HepG2 (cell line): ENCODE results near the gene GAS2L2. TPM values are rescaled to one million over a fixed set of nuclear protein-coding genes. Genes with fewer than 3 reads are reported as not detected.
A peak's percentile ranks its signal among the peaks of the same experiment; 100 is the strongest.

Experiments
- ARID4A ChIP-seq: sonication (generic); formaldehyde crosslinking; IDR thresholded peaks from 2 replicates; pipeline ENCODE4 v1.5.0; 2020; ENCODE audit warnings: mild to moderate bottlenecking, missing genetic modification reagents, borderline replicate concordance
- ARNTL ChIP-seq: sonication (generic); formaldehyde crosslinking; IDR thresholded peaks from 2 replicates; pipeline ENCODE4 v1.4.0; 2020; ENCODE audit warnings: mild to moderate bottlenecking, missing genetic modification reagents
- EHMT2 ChIP-seq: fragments of 200-600 bp; sonication (generic); IDR thresholded peaks from 2 replicates; pipeline ENCODE4 v1.7.0; 2017; ENCODE audit warnings: antibody characterized with exemption, low read depth, low read length, borderline replicate concordance
- HOXD1 ChIP-seq: sonication (generic); formaldehyde crosslinking; IDR thresholded peaks from 2 replicates; pipeline ENCODE4 v1.5.0; 2020; ENCODE audit warnings: missing genetic modification reagents
- PHF21A ChIP-seq: sonication (generic); formaldehyde crosslinking; IDR thresholded peaks from 2 replicates; pipeline ENCODE4 v1.5.0; 2020; ENCODE audit warnings: mild to moderate bottlenecking, missing genetic modification reagents
- PHF5A ChIP-seq: IDR thresholded peaks from one replicate; pipeline ENCODE4 v1.6.1; 2018; ENCODE audit warnings: low read depth, missing genetic modification reagents; ENCODE audit not compliant: unreplicated experiment
- RERE ChIP-seq: IDR thresholded peaks from 2 replicates; pipeline ENCODE4 v1.6.1; 2016; ENCODE audit warnings: low read depth, missing genetic modification reagents, missing compliant biosample characterization
- SCMH1 ChIP-seq: sonication (generic); formaldehyde crosslinking; IDR thresholded peaks from 2 replicates; pipeline ENCODE4 v1.9.0; 2021; ENCODE audit warnings: missing genetic modification reagents, mild to moderate bottlenecking, borderline replicate concordance
- TFE3 ChIP-seq: IDR thresholded peaks from 2 replicates; pipeline ENCODE4 v1.6.1; 2016
- WIZ ChIP-seq: sonication (generic); formaldehyde crosslinking; IDR thresholded peaks from 2 replicates; pipeline ENCODE4 v1.5.1; 2020; ENCODE audit warnings: mild to moderate bottlenecking, missing genetic modification reagents
- ZFP41 ChIP-seq: sonication (generic); formaldehyde crosslinking; IDR thresholded peaks from 2 replicates; pipeline ENCODE4 v1.4.0; 2020; ENCODE audit warnings: mild to moderate bottlenecking, missing genetic modification reagents, borderline replicate concordance
- ZFX ChIP-seq: sonication (generic); formaldehyde crosslinking; IDR thresholded peaks from 2 replicates; pipeline ENCODE4 v1.4.0; 2020; ENCODE audit warnings: mild to moderate bottlenecking, low read depth, missing genetic modification reagents, moderate library complexity
- ZNF263 ChIP-seq: sonication (generic); formaldehyde crosslinking; IDR thresholded peaks from 2 replicates; pipeline ENCODE4 v1.4.0; 2020; ENCODE audit warnings: missing genetic modification reagents
- ZNF510 ChIP-seq: sonication (generic); formaldehyde crosslinking; IDR thresholded peaks from 2 replicates; pipeline ENCODE4 v1.4.0; 2020; ENCODE audit warnings: low read depth, mild to moderate bottlenecking, missing genetic modification reagents
- ZNF563 ChIP-seq: sonication (generic); formaldehyde crosslinking; IDR thresholded peaks from 2 replicates; pipeline ENCODE4 v1.8.0; 2022; ENCODE audit warnings: mild to moderate bottlenecking, moderate library complexity, missing genetic modification reagents
- ZNF740 ChIP-seq: sonication (generic); formaldehyde crosslinking; IDR thresholded peaks from 2 replicates; pipeline ENCODE4 v1.4.0; 2020; ENCODE audit warnings: missing genetic modification reagents
- ZNF782 ChIP-seq: sonication (generic); formaldehyde crosslinking; IDR thresholded peaks from 2 replicates; pipeline ENCODE4 v1.4.0; 2020; ENCODE audit warnings: missing genetic modification reagents, mild to moderate bottlenecking, borderline replicate concordance
- ZNF792 ChIP-seq: IDR thresholded peaks from 2 replicates; pipeline ENCODE4 v1.6.1; 2016
- polyA plus RNA-seq, 8 experiments: library from polyadenylated mRNA; depleted of rRNA in 3 of 8; stranded (reverse) in 7 of 8; unstranded in 1 of 8; fragments of >200 nt; fragmentation: Illumina TruSeq in 4 of 8; extraction: Trizol in 4 of 8; gene quantifications; 2 replicates each; pipeline versions ENCODE4 v1.2.1 to v1.2.3, GENCODE V29; 2011 to 2016; ENCODE audit warnings: low read depth in 4 of 8, missing spikeins in 1 of 8, mixed read lengths in 1 of 8; ENCODE audit not compliant: insufficient read depth in 1 of 8
- total RNA-seq, 5 experiments: library from RNA; depleted of rRNA; stranded (reverse); fragments of >200 nt; fragmentation: Illumina TruSeq; extraction: Trizol; gene quantifications; 2 replicates each; pipeline ENCODE4 v1.2.3, GENCODE V29; 2016; ENCODE audit warnings: low read depth in 1 of 5

Gene GAS2L2
- total and polyA plus RNA-seq, 2 of the 13 experiments (the other 11 are each of a cell fraction or from before 2014, with no cell fraction given): not detected

- TF ChIP-seq ZNF782 (CRISPR knock-in tag): no peak
- no peak for TF ChIP-seq ZNF740 (CRISPR knock-in tag)
- no peak for TF ChIP-seq HOXD1 (CRISPR knock-in tag)
- no peak for TF ChIP-seq SCMH1 (CRISPR knock-in tag)
- TF ChIP-seq ZNF263 (CRISPR knock-in tag): no peak
- no peak for TF ChIP-seq ZFX (CRISPR knock-in tag)
- TF ChIP-seq PHF5A (CRISPR knock-in tag): no peak
- no peak for TF ChIP-seq ZNF510 (CRISPR knock-in tag)
- peak; percentile 29; the same call in 1 of the 2 replicates for TF ChIP-seq ARID4A (CRISPR knock-in tag)
- TF ChIP-seq ZFP41 (CRISPR knock-in tag): no peak
- TF ChIP-seq TFE3: no peak
- TF ChIP-seq ZNF792 (CRISPR knock-in tag): 0 out of 2 replicates have a peak, but pooled peaks have one; percentile 43
- TF ChIP-seq ZNF563 (CRISPR knock-in tag): no peak
- TF ChIP-seq ARNTL (CRISPR knock-in tag): 0 out of 2 replicates have a peak, but pooled peaks have one; percentile 22
- TF ChIP-seq WIZ (CRISPR knock-in tag): peak; percentile 74; the same call in 1 of the 2 replicates
- no peak for TF ChIP-seq RERE (CRISPR knock-in tag)
- peak; percentile 89 for TF ChIP-seq EHMT2
- TF ChIP-seq PHF21A: no peak
Observed at GRCh38 chr17:35743626-35744328, 9.3 kb downstream of the GAS2L2 start (continued).
